ENCODE results near the gene CCM2L.

DNA sequence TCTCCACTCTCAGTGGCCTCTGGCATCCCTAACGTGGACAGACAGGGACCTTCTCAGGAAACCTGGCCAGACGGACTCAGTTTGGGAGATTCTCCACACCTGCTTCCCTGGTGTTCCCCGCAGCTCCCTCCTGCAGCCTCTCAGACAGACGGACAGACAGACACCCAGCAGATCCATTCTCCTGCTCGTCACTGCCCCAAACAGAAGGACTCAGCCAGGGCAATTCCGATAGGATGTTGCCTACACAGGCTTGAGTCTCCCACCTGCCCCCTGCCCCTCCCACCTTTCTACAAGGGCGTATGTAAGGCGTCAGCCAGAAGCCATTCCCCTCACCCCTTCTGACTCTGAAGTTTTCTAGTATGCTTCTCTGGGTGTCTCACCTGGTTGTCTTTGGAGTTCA is 428 bp downstream of the CCM2L start:
- TF ChIP-seq, protein P1, sequence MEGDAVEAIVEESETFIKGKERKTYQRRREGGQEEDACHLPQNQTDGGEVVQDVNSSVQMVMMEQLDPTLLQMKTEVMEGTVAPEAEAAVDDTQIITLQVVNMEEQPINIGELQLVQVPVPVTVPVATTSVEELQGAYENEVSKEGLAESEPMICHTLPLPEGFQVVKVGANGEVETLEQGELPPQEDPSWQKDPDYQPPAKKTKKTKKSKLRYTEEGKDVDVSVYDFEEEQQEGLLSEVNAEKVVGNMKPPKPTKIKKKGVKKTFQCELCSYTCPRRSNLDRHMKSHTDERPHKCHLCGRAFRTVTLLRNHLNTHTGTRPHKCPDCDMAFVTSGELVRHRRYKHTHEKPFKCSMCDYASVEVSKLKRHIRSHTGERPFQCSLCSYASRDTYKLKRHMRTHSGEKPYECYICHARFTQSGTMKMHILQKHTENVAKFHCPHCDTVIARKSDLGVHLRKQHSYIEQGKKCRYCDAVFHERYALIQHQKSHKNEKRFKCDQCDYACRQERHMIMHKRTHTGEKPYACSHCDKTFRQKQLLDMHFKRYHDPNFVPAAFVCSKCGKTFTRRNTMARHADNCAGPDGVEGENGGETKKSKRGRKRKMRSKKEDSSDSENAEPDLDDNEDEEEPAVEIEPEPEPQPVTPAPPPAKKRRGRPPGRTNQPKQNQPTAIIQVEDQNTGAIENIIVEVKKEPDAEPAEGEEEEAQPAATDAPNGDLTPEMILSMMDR (IDR thresholded peaks at IDR 0.05; ENCODE audit: borderline replicate concordance, extremely low read depth, low read length, poor library complexity, severe bottlenecking), result no peak
- TF ChIP-seq EZH2 (IDR thresholded peaks at IDR 0.05; ENCODE audit: borderline replicate concordance, low read depth, low read length, severe bottlenecking), result no peak
